Measurements from ENCODE around the gene S1PR5.

S1PR5 gene

GRCh38 chr19:10464456-10464855, 52.8 kb downstream of the S1PR5 start:
- H3K4me1 ChIP-seq (ENCODE audit: control insufficient read depth, insufficient read depth, low read length, poor library complexity, severe bottlenecking), result peaks cover 3% of the 10 kb centered on the region
- 100% methylated on average over 3 to 4 of the region's 5 CpGs for WGBS, 2 experiments (ENCODE audit: insufficient coverage in 2 of 2)
- H3K9me3 ChIP-seq (ENCODE audit: control insufficient read depth, low read length), result no peaks in the 10 kb centered on the region
- H3K27ac ChIP-seq (ENCODE audit: low read depth, low read length, severe bottlenecking), result no peak overlapping the region
- no peak overlapping the region for H3K4me3 ChIP-seq (ENCODE audit: extremely low read depth, insufficient read depth, low read length, poor library complexity, severe bottlenecking)
- H3K36me3 ChIP-seq (ENCODE audit: control insufficient read depth, insufficient read depth, low read length), result peaks cover 13% of the 10 kb centered on the region
